Colonic mucosa (tissue), 4 donors: ENCODE measurements around the gene NFX1. TPM values are rescaled to one million over a fixed set of nuclear protein-coding genes. Genes with fewer than 3 reads are reported as not detected.

ENCODE experiments used
- DNase-seq: peaks from one replicate; pipeline ENCODE4 v3.0.0-alpha.2; 2020
- H3K27ac ChIP-seq: fragments of 200-600 bp; one replicate; pipeline ENCODE4 v1.8.0; 2021
- H3K27me3 ChIP-seq: fragments of 200-600 bp; one replicate; pipeline ENCODE4 v1.8.0; 2021
- H3K36me3 ChIP-seq: fragments of 200-600 bp; one replicate; pipeline ENCODE4 v1.8.0; 2021
- H3K4me1 ChIP-seq: fragments of 200-600 bp; one replicate; pipeline ENCODE4 v1.8.0; 2021; ENCODE audit warnings: mild to moderate bottlenecking
- H3K4me3 ChIP-seq: fragments of 200-600 bp; one replicate; pipeline ENCODE4 v1.8.0; 2021
- H3K9ac ChIP-seq, 2 donors: one replicate each; pipeline ENCODE4 v1.7.0; 2013; ENCODE audit warnings: control low read depth in 2 of 2, low read depth in 2 of 2, low read length in 2 of 2
- H3K9me3 ChIP-seq: fragments of 200-600 bp; one replicate; pipeline ENCODE4 v1.8.0; 2021
- intact Hi-C: fragments of 100-400 bp; cut with DNase I; formaldehyde crosslinking; loops from one replicate; pipeline ENCODE4 v1.14.1; 2022
- total RNA-seq, 2 donors: library from RNA; stranded (reverse); fragmentation: NEBNext Ultra II Directional in 1 of 2; extraction: Animal tissue kit (Norgen Biotek cat#: 25700) in 1 of 2; gene quantifications; one replicate each; pipeline ENCODE4 v1.2.1, GENCODE V29; 2021
- TF ChIP-seq, protein P1 (sequence below): fragments of 200-600 bp; IDR thresholded peaks from one replicate; pipeline ENCODE4 v1.8.0; 2022; ENCODE audit warnings: antibody characterized with exemption, mild to moderate bottlenecking
- donor health status: healthy.
- donor health status: DM: no; HTN: no; CAD: no.
- donor health status: DM: no; HTN: no; CAD: no.

The NFX1 gene
- total RNA-seq, 2 donors from 2014 or later, result 27.6 to 31.3 TPM

DNA sequence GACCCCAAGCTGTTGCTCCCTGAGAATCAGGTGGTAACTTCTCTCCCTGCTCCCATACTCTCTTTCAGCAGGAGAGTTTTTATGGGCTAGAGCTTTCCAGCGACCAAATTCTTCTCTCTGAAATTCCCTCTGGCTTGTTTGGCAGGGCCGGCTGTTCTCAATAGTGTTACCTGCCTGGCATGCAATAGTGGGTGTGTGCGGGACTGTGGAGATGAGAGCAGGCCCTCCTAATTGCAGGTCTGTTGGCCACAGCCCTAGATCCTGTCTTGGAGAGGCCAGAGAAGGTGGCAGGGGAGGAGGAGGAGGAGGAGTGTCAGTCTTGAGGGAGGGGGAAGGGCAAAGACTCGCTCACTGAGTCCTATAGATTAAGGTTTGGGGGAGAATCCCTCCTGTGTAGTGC lies 82.6 kb downstream of the NFX1 start:
- intact Hi-C loops, result no loop called here
- Histone ChIP-seq H3K9ac (no peak overlapping the region), H3K9me3 (no peaks in the 10 kb centered on the region), H3K27me3 (no peaks in the 10 kb centered on the region), H3K36me3 (no peaks in the 10 kb centered on the region), H3K4me3 (no peak overlapping the region), H3K4me1 (no peaks in the 10 kb centered on the region), H3K27ac (no peak overlapping the region)
- TF ChIP-seq, protein P1, sequence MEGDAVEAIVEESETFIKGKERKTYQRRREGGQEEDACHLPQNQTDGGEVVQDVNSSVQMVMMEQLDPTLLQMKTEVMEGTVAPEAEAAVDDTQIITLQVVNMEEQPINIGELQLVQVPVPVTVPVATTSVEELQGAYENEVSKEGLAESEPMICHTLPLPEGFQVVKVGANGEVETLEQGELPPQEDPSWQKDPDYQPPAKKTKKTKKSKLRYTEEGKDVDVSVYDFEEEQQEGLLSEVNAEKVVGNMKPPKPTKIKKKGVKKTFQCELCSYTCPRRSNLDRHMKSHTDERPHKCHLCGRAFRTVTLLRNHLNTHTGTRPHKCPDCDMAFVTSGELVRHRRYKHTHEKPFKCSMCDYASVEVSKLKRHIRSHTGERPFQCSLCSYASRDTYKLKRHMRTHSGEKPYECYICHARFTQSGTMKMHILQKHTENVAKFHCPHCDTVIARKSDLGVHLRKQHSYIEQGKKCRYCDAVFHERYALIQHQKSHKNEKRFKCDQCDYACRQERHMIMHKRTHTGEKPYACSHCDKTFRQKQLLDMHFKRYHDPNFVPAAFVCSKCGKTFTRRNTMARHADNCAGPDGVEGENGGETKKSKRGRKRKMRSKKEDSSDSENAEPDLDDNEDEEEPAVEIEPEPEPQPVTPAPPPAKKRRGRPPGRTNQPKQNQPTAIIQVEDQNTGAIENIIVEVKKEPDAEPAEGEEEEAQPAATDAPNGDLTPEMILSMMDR, result no peak
- DNase-seq, result no peak

- no peak for DNase-seq
- intact Hi-C loops, result loop anchor here (2.0 kb wide), 1 partner anchor 41 kb away; no protein-coding TSS in a partner anchor
- Histone ChIP-seq H3K9me3 (no peaks in the 10 kb centered on the region), H3K36me3 (no peaks in the 10 kb centered on the region), H3K9ac (no peak overlapping the region), H3K27me3 (no peaks in the 10 kb centered on the region), H3K27ac (no peak overlapping the region), H3K4me3 (no peak overlapping the region), H3K4me1 (no peaks in the 10 kb centered on the region)
- TF ChIP-seq, protein P1, result no peak
Measured at GRCh38 chr9:33374190-33374589, 83.9 kb downstream of the NFX1 start.

DNA sequence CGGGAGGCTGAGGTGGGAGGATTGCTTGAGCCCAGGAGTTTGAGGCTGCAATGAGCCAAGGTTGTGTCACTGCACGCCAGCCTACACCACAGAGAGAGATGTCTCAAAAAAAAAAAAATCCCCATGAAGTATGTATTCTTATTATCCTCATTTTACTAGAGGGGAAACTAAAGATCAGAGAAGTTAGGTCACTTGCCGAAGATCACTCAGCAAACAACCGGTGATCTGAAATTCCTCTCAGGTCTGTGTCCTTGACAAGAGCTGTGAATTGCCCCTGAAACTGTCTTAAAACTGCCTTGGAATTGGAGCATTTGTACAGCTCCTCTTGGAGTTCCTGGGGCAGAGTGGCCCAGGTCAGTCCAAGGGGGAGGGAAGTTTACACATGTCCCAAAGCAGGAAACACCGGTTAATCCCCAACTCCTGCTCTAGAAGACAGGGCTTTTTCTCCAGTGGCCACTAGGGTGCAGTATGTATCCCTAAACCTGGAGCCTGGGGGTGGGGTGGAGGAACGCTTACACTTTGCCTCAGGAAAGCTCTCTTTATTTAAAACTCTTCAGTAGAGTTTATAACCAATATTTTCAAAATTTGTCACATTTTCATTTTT lies 84.4 kb downstream of the NFX1 start:
- no peak overlapping the region for H3K9ac ChIP-seq
- intact Hi-C loops, result loop anchor here (2.0 to 5.0 kb wide), 2 partner anchors 40 to 93 kb away; no protein-coding TSS in a partner anchor
- TF ChIP-seq, protein P1, result peak; percentile 80

DNA sequence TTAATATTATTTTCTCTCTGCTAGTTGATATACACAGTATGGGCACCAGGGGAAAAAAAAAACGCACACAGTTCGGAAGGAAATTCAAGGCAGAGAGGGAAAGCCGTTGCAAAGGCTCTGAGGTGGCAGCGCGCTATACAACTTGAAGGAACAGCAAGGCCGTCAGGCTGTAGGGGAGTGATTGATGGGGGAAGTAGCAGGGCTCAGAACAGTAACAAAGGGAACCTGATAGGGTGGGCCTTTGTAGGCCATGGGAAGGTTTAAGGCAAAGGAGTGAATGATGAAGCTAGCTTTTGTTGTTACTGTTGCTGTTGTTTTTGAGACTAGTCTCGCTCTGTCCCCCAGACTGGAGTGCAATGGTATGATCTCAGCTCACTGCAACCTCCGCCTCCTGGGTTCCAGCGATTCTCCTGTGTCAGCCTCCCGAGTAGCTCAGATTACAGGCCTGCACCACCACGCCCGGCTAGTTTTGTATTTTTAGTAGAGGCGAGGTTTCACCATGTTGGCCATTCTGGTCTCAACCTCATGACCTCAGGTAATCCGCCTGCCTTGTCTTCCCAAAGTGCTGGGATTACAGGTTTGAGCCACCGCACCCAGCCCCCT lies 85.0 kb downstream of the NFX1 start:
- Histone ChIP-seq H3K4me3 (no peak overlapping the region), H3K9ac (no peak overlapping the region), H3K27me3 (no peaks in the 10 kb centered on the region), H3K4me1 (no peaks in the 10 kb centered on the region), H3K27ac (peak overlapping the region; percentile 27), H3K36me3 (no peaks in the 10 kb centered on the region), H3K9me3 (no peaks in the 10 kb centered on the region)
- intact Hi-C loops, result loop anchor here (2.0 to 5.0 kb wide), 2 partner anchors 39 to 92 kb away; no protein-coding TSS in a partner anchor
- TF ChIP-seq, protein P1, result no peak
- DNase-seq, result no peak

More for the DNA sequence above, 84.4 kb downstream of the NFX1 start:
- Histone ChIP-seq H3K9me3 (no peaks in the 10 kb centered on the region), H3K4me1 (no peaks in the 10 kb centered on the region), H3K27ac (peak overlapping the region; percentile 27), H3K4me3 (no peak overlapping the region), H3K36me3 (no peaks in the 10 kb centered on the region), H3K27me3 (no peaks in the 10 kb centered on the region)
- peak; percentile 85 for DNase-seq

- Histone ChIP-seq H3K27me3 (no peaks in the 10 kb centered on the region), H3K4me1 (no peaks in the 10 kb centered on the region), H3K9me3 (no peaks in the 10 kb centered on the region), H3K9ac (no peak overlapping the region), H3K27ac (no peak overlapping the region), H3K36me3 (no peaks in the 10 kb centered on the region), H3K4me3 (no peak overlapping the region)
- intact Hi-C loops, result loop anchor here (2.0 to 5.0 kb wide), 2 partner anchors 39 to 91 kb away; no protein-coding TSS in a partner anchor
- TF ChIP-seq, protein P1, result no peak
- no peak for DNase-seq
Measured at GRCh38 chr9:33375841-33376321, 85.6 kb downstream of the NFX1 start.
